HEK293T (cell line): ENCODE results near the gene TUBA4A.

Experiments used
- CTCF ChIA-PET: fragments of 350-600 bp; formaldehyde crosslinking; extraction: SDS; loops from one replicate; lab custom pipeline; 2021; ENCODE audit warnings: antibody characterized with exemption, inconsistent platforms; lab: Yijun Ruan, JAX
- POLR2A ChIA-PET: fragments of 350-600 bp; formaldehyde crosslinking; extraction: SDS; loops from one replicate; lab custom pipeline; 2020; ENCODE audit warnings: antibody characterized with exemption, inconsistent platforms; lab: Yijun Ruan, JAX
- DNase-seq: peaks from one replicate; pipeline ENCODE4 v3.0.0; 2012; ENCODE audit warnings: mixed read lengths; ENCODE audit errors: extremely low spot score
- ARNT ChIP-seq: fragments of 450-650 bp; IDR thresholded peaks from 2 replicates; pipeline ENCODE4 v1.6.1; 2017; ENCODE audit warnings: mild to moderate bottlenecking
- BHLHE40 ChIP-seq: fragments of 450-650 bp; IDR thresholded peaks from 2 replicates; pipeline ENCODE4 v1.6.1; 2016; ENCODE audit warnings: mild to moderate bottlenecking, moderate library complexity, borderline replicate concordance
- CTBP1 ChIP-seq: fragments of 450-650 bp; IDR thresholded peaks from 2 replicates; pipeline ENCODE4 v1.6.1; 2016; ENCODE audit warnings: borderline replicate concordance
- ELF4 ChIP-seq: fragments of 450-650 bp; IDR thresholded peaks from 2 replicates; pipeline ENCODE4 v1.6.1; 2017; ENCODE audit warnings: antibody characterized with exemption
- FOXA1 ChIP-seq: fragments of 450-650 bp; IDR thresholded peaks from 2 replicates; pipeline ENCODE4 v1.6.1; 2016; ENCODE audit warnings: mild to moderate bottlenecking
- FOXK2 ChIP-seq: fragments of 450-650 bp; IDR thresholded peaks from 2 replicates; pipeline ENCODE4 v1.6.1; 2016; ENCODE audit warnings: mild to moderate bottlenecking
- FOXM1 ChIP-seq: fragments of 450-650 bp; IDR thresholded peaks from 2 replicates; pipeline ENCODE4 v1.6.1; 2017; ENCODE audit warnings: mild to moderate bottlenecking, borderline replicate concordance
- HDGF ChIP-seq: fragments of 450-650 bp; IDR thresholded peaks from 2 replicates; pipeline ENCODE4 v1.6.1; 2017; ENCODE audit warnings: antibody characterized with exemption, borderline replicate concordance
- L3MBTL2 ChIP-seq: fragments of 450-650 bp; conservative IDR thresholded peaks from 2 replicates; pipeline ENCODE4 v1.6.1; 2016; ENCODE audit warnings: mild to moderate bottlenecking
- LEF1 ChIP-seq: fragments of 450-650 bp; IDR thresholded peaks from 2 replicates; pipeline ENCODE4 v1.6.1; 2017; ENCODE audit warnings: mild to moderate bottlenecking, borderline replicate concordance
- NFRKB ChIP-seq: fragments of 450-650 bp; IDR thresholded peaks from 2 replicates; pipeline ENCODE4 v1.6.1; 2016; ENCODE audit warnings: mild to moderate bottlenecking, moderate library complexity
- SP1 ChIP-seq: fragments of 450-650 bp; IDR thresholded peaks from 2 replicates; pipeline ENCODE4 v1.6.1; 2017
- SUZ12 ChIP-seq: fragments of 450-650 bp; IDR thresholded peaks from 2 replicates; pipeline ENCODE4 v1.6.1; 2016; ENCODE audit warnings: mild to moderate bottlenecking
- TARDBP ChIP-seq: fragments of 450-650 bp; IDR thresholded peaks from 2 replicates; pipeline ENCODE4 v1.6.1; 2016
- ZNF384 ChIP-seq: fragments of 450-650 bp; IDR thresholded peaks from 2 replicates; pipeline ENCODE4 v1.6.1; 2016
- TF ChIP-seq, protein P1 (sequence below): fragments of 450-650 bp; IDR thresholded peaks from 2 replicates; pipeline ENCODE4 v1.6.1; 2016

TUBA4A gene

DNA sequence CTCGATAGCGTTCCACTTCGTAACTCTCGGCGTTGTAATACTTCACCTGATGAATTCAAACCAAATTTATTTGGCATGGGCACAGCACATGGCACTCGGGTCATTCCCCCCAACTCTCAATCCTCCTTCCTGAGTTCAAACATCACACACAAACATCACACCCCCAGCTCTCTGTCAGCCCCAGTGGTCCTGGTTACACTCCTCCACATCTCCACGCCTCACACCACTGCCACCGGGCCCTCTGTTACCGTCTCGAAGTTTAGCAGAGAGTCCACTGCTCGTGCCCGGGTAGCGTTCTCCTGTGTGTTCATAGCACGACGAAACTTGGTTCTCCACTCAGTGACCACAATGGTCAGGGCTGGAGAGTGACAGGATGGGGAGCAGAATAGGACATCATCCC is 39.6 kb downstream of the TUBA4A start:
- ChIA-PET POLR2A (interaction anchor here (0.7 to 0.9 kb wide), 2 partner anchors 16 to 153 kb away, joined by 3 read pairs; no protein-coding TSS in a partner anchor), CTCF (no interaction called here)
- no peak for DNase-seq
- no peak for TF ChIP-seq CTBP1
- no peak for TF ChIP-seq L3MBTL2
- TF ChIP-seq FOXK2, result no peak
- no peak for TF ChIP-seq TARDBP
- TF ChIP-seq FOXA1, result no peak
- TF ChIP-seq FOXM1, result no peak
- no peak for TF ChIP-seq ARNT
- no peak for TF ChIP-seq SUZ12
- no peak for TF ChIP-seq LEF1
- TF ChIP-seq SP1, result no peak
- TF ChIP-seq HDGF, result no peak
- TF ChIP-seq, protein P1, sequence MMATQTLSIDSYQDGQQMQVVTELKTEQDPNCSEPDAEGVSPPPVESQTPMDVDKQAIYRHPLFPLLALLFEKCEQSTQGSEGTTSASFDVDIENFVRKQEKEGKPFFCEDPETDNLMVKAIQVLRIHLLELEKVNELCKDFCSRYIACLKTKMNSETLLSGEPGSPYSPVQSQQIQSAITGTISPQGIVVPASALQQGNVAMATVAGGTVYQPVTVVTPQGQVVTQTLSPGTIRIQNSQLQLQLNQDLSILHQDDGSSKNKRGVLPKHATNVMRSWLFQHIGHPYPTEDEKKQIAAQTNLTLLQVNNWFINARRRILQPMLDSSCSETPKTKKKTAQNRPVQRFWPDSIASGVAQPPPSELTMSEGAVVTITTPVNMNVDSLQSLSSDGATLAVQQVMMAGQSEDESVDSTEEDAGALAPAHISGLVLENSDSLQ, result no peak
- TF ChIP-seq BHLHE40, result no peak
- no peak for TF ChIP-seq ZNF384
- TF ChIP-seq NFRKB, result no peak
- TF ChIP-seq ELF4, result no peak

DNA sequence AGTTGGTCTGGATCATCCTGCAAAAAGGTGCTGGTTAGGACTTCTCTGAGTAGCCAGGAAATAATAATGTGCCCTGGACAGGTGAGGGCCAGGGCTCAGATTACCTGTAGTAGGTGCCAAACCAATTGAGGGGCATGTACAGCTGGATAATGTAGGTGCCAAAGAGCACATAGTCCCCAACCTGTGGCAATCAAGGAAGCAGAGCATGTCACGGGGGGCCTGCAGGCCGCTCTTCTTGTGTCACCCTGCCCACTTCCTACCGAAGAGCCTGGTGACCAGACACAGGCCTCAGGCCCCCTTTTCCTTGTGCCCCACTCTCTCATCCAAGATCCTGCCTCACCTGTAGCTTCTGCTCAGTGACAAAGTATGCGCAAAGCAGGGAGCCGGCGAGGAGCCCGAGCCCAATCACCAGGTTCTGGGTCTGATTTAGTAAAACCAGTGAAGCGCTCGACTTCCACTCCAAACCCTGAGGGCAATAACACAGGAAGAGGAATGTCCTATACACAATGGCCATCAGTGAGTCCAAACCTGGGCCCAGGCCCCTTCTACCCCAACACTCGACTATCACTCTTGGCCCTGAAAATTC is 40.1 kb downstream of the TUBA4A start:
- TF ChIP-seq TARDBP, result no peak
- no peak for TF ChIP-seq NFRKB
- TF ChIP-seq LEF1, result no peak
- no peak for TF ChIP-seq ELF4
- no peak for TF ChIP-seq FOXK2
- TF ChIP-seq L3MBTL2, result no peak
- TF ChIP-seq FOXM1, result no peak
- TF ChIP-seq ZNF384, result no peak
- no peak for TF ChIP-seq HDGF
- TF ChIP-seq, protein P1, result no peak
- TF ChIP-seq FOXA1, result no peak
- no peak for DNase-seq
- POLR2A ChIA-PET, result no interaction called here
- CTCF ChIA-PET, result no interaction called here

GRCh38 chr2:219213026-219213415 is 40.7 kb downstream of the TUBA4A start:
- no peak for DNase-seq
- CTCF ChIA-PET, result no interaction called here
- TF ChIP-seq L3MBTL2 (no peak), TARDBP (no peak), FOXA1 (no peak), ELF4 (no peak), BHLHE40 (no peak), SUZ12 (no peak), FOXK2 (no peak), SP1 (no peak), CTBP1 (no peak), FOXM1 (no peak)
- POLR2A ChIA-PET, result no interaction called here

DNA sequence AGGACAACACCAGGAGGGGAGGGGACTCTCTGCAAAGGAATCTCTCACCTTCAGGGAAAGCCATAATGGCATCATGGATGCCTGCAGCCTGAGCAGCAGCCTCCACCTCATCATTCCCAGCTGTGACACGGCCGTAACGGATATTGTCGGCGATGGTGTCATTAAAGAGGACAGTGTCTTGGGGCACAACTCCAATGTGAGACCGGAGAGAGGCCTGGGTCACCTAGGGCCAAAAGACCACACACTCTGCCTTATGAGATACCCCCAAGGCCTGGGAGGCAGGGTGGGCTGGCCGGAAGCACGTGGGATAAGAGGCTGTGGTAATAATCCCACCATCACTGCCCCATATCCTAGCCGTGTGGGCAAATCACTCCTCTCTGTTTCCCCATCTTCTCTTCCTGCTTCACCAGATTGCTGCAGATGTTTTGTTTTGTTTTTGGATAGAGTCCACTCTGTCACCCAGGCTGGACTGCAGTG is 42.8 kb downstream of the TUBA4A start:
- no peak for DNase-seq
- POLR2A ChIA-PET, result interaction anchor here (1.2 kb wide), 1 partner anchor 34 kb away, joined by 4 read pairs; the partner anchor contains the start of gene CNPPD1
- CTCF ChIA-PET, result interaction anchor here (0.5 to 1.1 kb wide), 2 partner anchors 40 to 51 kb away, joined by 3 to 5 read pairs; no protein-coding TSS in a partner anchor
- TF ChIP-seq L3MBTL2 (no peak), ZNF384 (no peak), ARNT (no peak), FOXM1 (no peak), NFRKB (no peak), FOXA1 (no peak), ELF4 (no peak), SP1 (no peak), LEF1 (no peak), SUZ12 (no peak)
- TF ChIP-seq, protein P1, result no peak

DNA sequence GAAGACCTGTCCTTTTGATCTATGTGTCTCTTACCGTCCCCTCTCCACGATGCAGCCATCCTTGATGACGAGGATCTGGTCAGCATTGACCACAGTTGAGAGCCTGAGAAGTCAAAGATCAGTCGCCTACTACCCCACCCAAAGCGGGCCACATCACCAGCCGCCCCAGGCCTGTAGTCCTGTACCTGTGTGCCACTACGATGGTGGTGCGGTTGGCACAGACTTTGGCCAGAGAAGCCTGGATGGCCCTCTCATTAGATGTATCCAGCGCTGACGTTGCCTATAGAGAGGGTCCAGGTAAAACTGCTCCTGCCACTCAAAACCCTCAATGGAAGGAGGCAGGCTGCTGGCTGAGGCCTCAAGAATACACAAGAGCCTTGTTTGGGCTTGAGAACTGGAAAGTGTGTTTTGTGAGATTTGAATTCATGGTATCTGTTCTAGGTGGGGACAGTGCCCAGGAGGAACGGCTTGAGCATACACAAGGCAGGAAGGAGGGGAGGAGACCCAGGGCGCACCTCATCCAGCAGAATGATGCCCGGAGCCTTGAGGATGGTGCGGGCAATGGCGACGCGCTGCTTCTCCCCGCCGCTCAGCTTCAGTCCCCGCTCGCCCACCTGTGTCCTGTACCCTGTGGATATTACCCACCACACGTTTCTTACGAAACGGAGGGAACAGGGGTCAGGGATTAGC is 43.4 kb downstream of the TUBA4A start:
- CTCF ChIA-PET, result no interaction called here
- no peak for DNase-seq
- POLR2A ChIA-PET, result interaction anchor here (1.2 kb wide), 1 partner anchor 34 kb away, joined by 4 read pairs; the partner anchor contains the start of gene CNPPD1
- TF ChIP-seq FOXK2 (no peak), L3MBTL2 (no peak), TARDBP (no peak), LEF1 (no peak), FOXM1 (no peak), BHLHE40 (no peak), CTBP1 (no peak), ELF4 (no peak), NFRKB (no peak), ZNF384 (no peak), FOXA1 (no peak), SP1 (no peak), HDGF (no peak), ARNT (no peak), SUZ12 (no peak)
- TF ChIP-seq, protein P1, result no peak
